Endometrial microvascular endothelial cells (primary cell): ENCODE data around the gene PRIMA1. TPM values are rescaled to one million over a fixed set of nuclear protein-coding genes. Genes with fewer than 3 reads are reported as not detected.
"Not testable (repeated sequence)": the region's sequence is repeated elsewhere in the genome, so short reads cannot be mapped to it uniquely, and the experiment has no call there.

Experiments
- in situ Hi-C: cut with HindIII; loops from 2 replicates; pipeline ENCODE4 v1.10.0; 2017; ENCODE audit warnings: low sequenced_read_pairs, low pct_unique_long_range_greater_than_20kb; ENCODE audit errors: inconsistent ontology term
- total RNA-seq: library from RNA; depleted of rRNA; stranded (reverse); fragments of >200 nt; gene quantifications from one replicate; pipeline ENCODE4 v1.2.3, GENCODE V29; 2015; ENCODE audit errors: inconsistent ontology term

PRIMA1 gene, protein sequence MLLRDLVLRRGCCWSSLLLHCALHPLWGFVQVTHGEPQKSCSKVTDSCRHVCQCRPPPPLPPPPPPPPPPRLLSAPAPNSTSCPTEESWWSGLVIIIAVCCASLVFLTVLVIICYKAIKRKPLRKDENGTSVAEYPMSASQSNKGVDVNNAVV
- not detected for total RNA-seq

DNA sequence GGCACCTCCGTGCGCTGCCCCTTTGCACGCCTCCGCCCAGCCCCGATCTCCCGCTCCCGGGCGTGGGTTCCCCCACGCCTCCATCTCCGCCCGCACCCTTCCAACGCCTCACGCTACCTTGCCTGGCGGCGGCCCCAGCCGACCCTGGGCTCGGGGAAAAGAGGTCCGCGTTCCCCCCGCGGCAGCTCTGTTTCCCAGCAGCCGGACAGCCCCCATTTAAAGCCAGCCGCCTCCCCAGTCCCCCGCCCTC is at the start of gene PRIMA1:
Gene PRIMA1, minus strand, starts transcription at position 193 of the 250 bp plus-strand sequence. CDS start 767 bp downstream, outside the sequence.
- in situ Hi-C loops, result no loop called here

DNA sequence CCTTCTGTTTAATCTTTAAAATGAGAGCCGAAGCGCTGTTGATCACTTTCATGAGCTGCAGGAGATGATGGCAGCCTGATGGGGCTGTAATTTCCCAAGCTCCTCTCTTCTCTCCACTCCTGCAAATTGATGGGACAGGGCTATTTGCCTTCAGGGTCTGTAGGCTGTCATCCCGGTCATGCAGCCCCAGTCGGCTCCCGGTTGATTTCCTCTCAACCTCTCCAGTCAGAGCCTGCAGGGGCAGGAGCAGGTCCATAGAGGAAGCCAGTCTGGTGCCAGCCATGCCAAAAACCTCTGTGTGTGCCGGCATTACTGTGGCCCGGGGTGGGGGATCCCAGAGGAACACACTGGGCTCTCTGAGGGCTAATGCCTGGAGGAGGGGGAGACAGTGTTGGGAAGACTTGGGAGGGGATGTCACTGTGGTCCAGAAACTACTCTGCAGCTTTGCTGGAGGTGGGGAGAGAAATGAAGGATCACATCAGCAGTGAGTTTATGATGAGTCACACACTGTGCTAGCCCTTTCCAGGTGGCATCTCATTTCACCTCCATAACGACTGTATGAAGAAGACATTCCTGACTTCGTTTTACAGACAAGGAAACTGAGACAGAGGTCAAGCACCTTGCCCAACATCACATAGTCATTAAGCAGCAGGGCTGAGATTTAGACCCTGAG is 46.5 kb upstream of the PRIMA1 start:
- in situ Hi-C loops, result no loop called here

DNA sequence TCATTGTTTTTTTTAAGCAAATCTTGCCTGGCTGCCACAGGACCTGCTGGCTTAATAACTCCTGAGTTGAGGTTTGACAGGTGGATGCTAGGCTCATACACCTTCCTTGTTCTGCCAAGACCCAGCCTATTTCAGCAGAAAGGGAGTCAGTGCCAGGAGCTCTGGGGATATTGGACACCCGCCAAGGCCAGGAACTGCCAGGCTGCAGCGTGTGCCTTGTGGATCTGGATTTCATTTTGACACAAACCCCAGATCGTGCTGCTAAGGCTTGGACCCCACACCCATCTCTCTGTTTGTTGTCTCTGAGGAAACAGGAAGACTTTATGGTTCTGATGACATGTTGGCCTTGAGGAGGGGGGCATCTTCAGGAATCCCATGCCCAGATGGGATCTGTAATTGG is 44.4 kb upstream of the PRIMA1 start:
- in situ Hi-C loops, result no loop called here

DNA sequence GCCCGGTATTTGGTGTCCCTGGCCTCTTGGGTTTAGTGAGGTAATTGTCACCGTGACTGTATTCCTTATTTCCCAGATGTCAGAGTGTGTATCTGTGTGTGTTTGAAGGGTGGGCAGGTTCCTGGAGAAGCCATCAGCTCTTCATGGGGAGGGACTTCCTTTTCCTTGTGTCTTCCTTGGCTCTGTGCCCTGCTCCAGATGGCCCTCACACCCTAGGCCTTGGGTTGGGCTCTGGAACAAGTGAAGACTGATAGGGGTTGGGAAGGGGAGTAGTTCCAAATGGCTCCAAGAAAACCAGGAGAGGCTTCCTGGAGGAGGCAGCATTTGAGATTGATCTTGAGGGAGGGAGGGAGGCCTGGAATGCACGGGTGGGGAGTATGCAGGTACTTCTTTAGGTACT is 43.8 kb upstream of the PRIMA1 start:
- in situ Hi-C loops, result no loop called here

DNA sequence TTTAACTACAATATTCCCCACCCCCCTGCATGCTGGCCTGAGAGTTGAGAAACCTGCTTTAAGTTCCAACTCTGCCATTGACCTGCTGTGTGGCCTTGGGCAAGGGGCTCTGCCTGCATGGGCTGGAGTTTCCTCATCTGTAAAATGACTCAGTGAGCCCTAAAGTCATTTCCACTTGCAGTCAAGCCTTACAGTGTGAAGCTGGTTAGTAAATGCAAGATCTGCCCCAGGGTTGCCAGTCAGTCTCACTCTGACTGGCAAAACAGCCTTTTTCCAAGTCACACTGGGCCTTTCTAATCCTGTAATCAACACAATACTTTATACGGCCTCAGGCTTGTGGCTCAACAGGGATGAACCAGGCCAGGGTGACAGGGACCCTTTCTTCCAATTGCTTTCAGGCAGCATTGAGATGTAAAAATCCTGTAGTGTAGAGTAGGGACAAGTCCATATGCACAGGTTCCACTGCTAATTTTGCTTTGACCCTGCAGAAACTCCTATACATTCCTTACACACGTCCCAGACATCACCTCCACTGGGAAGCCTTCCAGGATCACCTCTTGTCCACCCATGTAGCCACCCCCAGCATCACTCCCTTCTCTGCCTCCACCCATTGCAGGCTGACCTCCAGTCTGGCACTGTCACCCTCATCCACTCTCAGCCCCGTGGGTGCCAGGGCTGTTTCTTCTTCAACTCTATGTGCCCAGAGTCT is 42.6 kb upstream of the PRIMA1 start:
- in situ Hi-C loops, result no loop called here

DNA sequence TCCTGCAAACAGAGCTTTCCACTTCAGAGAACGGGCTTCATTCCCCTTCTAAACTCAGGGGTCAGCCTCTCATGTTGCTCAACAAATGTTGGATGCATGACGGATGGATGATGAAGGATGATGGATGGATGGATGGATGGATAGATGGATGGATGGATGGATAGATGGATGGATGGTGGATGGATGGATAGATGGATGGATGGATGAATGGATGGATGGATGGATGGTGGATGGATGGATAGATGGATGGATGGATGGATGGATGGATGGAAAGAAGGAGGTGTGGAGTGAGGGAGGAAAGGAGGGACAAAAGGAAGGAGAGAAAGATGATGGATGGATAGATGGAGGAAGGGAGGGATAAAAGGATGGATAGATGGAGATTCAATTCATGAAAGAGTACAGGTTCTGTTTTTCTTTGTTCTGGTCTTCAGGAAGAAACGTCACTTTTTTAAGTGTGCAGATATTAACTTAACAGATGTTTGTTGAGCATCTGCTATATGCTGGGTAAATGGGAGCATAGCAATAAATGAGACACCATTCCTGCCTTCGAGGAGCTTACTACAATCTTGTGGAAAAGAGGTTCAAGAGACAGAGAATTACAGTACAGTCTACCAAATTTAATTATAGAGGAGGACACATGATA is 41.7 kb upstream of the PRIMA1 start:
- in situ Hi-C loops, result no loop called here

DNA sequence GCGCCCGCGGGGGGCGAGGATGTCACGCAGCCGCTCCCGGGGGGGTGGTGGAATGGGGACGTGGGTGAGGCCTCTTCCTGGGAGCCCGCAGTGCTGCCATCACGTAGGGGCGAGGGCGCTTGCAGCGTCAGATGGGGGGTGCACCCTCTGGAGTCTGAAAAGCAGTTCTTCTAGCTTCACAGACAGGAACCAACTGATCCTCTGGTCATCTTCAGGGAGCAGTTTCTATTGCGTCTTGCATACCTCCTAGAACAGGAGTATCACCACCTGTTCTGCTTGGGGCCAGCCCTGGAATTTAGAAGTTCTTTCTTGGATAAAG is 36.9 kb upstream of the PRIMA1 start:
- in situ Hi-C loops, result no loop called here

DNA sequence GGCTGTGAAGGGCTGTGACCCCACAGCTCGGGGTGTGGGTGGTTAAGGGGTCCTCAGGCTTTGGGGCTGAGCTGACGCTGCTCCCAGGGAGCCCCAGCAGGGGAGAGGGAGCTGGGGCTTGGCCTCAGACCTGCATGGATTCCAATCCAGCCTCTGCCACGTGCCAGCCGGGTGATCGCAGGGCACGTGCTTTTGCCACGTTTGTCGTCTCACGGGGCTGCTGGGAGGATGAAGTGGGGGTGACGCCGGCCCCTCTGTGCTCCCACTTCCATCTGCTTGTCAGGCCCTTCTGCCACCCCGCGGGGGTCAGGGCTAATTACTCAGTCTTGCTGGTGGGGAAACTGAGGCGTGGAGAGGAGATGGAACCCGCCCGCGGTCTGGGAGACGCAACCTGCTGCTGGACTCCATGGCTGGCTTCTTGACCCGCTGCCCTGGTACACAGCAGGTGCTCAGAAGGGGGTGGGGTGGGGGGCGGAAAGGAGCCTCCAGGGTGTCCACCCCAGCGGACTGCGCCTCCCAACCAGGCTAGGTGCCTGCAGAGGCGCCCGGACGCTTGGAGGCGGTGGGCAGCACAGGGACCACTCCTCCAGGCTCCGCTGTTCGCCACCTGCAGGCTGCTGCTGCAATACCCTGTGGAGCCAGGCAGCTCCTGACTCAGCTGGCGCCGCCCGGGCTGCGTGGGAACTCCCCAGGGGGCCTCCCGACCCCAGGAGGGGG is 36.4 kb upstream of the PRIMA1 start:
- in situ Hi-C loops, result no loop called here

DNA sequence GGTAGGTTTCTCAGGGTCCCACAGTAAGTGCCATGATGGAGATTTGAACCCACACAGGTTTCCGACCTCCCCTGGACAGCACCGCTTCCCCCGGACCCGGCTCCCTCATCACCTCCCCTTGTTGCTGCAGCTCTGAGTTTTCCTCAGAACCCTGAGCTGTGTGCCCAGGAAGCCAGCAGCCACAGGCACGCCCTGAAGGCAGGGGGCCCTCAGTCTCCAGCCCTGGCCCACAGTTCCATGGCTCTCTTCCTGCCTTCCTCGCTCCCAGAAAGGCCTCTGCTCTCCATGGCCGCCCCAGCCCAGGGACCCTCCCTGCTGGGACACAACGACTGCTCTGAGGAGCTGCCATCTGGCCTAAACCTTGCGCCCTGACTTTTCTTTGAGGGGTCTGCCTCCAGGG is 35.8 kb upstream of the PRIMA1 start:
- in situ Hi-C loops, result no loop called here

DNA sequence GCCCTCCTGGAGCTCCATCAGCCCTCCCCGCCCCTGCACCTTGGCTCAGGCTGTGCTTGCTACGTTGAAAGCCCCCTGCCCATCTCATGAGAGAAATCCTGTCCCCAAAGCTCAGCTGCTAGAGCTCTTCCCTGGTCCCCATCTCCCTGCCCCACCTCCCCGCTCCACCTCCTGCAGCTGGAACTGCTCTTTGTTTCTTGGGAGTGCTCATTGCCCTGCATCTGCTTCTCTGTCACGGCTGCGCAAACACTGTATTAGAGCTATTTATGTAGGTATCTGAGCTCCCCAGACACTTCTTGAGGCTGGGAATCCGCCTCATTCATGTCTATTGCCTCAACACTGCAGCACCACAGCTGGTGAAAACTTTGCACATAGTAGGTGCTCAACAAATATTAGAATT is 32.8 kb upstream of the PRIMA1 start:
- in situ Hi-C loops, result no loop called here

DNA sequence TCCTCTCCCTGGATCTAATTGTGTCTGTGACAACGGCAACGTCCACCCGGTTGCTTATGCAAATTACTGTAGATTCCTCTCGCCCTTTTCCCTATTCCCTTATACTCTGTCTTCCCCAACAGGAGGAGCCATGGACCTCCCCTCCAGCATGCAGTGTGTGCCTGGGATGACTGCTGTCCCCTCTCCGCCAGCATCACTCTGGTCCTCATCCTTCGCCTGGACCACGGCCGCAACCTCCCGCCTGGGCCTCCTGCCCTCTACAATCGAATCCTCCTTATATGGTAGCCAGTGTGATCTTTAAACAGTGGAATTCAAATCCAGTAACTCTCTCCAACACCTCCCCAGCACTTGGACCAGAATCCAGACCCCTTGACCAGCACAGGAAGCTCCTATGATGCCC is 30.6 kb upstream of the PRIMA1 start:
- in situ Hi-C loops, result no loop called here

DNA sequence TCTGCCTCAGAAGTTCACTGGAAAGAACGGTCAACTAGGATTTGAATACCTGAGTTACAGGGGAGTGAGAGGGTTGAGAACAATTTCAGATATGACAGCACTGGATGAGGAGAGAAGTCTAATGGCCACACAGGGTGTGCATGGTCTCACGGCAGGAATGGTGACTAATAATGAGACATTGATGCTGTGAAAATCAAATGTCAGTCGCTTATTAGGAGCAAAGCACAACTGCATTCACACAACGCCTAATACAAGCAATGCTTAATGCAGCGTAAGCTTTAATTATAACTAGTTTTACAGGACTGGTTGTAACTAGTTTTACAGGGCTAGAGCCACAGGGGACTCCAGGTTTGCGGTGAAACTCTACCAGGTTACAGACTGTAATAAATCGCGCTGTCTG is 23.4 kb upstream of the PRIMA1 start:
- in situ Hi-C loops, result no loop called here

DNA sequence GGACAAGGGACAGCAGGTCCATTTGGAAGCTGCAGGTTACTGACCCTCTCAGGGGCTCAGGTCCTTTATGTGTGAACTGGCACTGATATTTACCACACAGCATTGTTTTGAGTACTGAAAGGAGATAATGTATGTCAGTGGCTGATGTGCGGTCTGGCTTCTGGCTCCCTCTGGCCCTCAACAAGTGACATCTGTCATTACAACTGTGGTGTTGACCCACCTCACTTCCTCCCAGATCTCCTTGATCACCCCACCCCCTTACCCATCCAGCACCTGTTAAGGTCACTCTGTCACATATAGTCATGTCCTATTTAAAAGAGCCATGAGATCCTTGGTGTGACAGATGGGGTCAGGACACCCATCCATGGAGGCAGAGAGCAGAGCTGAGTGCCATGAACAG is 22.7 kb upstream of the PRIMA1 start:
- in situ Hi-C loops, result no loop called here

DNA sequence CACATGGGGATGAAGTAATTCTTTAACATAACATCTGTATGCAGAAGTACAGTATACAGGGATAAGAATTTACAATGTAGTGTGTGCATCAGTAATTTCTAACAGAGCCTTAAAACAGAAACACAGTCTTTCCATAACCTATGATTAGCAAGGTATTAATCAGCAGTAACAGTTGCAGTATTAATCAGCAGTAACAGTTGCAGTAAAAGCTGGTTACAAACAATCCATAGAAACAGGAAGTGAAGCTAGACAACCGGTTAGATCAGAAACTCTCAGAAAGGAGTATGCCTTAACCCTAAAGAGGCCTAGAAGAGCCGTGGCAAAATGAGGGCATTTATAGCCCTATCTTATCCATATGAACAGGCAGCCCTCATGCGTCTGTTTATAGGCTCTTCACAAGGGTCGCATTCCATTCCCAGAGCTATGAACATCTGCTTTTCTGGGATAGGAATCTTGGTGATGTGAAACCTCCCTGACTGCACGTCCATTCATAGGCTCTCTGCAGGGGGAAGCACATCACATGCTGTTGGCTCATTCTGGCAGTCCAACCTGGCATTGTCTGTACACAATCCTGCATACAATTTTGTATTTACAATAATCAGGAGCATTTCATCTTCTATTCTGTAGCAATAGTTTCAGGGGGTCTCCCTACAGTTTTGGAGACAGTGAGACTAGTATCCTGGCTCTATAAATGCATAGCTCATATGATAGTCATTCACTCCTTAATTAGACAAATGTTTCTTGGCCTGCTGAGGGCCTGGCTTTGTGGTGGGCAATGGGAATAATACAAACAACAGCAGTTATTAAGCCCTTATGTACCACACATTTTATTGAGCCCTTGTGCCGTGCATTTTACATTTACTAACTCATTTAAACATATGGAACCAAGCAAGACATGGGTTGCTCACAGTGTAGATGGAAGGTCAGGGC is 21.5 kb upstream of the PRIMA1 start:
- in situ Hi-C loops, result not testable (repeated sequence)

DNA sequence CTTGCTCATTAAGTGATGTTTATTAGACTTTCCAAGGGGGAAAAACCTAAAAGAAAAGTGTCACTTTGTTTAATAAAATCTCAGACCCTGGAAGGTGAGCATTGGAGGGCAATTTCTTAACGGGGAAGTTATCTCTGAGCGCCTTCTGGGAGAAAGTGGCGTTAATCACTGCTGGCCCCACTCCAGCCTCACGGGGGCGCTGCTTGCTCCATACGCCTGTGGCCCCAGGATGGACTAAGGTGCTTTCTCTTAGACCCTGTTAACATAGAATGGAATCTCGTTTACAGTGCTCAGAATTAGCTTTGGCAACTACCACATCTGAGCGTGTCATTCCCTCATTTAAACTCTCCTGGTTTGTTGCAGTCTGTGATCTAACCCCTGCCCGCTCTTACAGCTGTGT is 16.4 kb upstream of the PRIMA1 start:
- in situ Hi-C loops, result no loop called here

DNA sequence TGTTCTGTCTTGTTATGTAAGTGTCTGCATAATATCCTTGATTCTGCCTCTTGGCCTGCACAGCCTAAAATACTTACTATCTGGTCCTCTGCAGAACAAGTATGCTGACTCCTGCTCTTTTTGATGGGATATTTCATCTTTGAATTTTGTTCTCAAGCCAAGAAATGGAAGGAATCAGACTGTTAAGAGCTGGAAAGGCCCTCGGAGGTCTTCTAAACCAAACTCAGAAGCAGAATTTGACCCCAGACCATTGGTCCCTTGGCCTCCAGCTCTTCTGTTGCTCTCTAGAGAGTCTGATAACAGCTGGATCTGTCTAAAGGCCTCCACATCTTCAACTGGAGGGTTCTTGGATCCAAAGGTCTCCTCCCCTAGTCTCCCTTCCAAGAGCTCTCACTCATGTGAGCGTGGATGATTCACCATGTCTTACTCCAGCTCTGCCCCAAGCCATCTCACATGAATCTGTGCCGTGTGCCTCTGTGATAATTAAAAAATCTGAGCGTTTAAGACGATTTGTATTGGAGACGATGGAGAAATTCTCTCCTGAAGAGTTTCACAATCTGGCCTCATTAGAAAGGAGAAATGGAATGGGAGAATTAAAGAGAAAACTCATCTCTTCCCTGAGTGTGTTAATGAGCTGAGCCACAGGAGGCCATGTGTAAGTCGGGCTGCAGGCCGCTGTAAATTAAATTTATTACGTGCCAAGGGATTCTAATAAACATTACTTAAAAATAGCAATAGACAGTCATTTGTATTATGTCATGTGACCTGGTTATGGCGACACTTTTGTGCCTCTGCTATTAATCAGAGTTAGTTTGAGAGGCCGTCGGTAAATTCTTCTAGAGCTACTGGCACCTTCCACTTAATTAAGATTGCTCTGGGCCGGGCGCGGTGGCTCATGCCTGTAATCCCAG is 15.4 kb upstream of the PRIMA1 start:
- in situ Hi-C loops, result no loop called here

DNA sequence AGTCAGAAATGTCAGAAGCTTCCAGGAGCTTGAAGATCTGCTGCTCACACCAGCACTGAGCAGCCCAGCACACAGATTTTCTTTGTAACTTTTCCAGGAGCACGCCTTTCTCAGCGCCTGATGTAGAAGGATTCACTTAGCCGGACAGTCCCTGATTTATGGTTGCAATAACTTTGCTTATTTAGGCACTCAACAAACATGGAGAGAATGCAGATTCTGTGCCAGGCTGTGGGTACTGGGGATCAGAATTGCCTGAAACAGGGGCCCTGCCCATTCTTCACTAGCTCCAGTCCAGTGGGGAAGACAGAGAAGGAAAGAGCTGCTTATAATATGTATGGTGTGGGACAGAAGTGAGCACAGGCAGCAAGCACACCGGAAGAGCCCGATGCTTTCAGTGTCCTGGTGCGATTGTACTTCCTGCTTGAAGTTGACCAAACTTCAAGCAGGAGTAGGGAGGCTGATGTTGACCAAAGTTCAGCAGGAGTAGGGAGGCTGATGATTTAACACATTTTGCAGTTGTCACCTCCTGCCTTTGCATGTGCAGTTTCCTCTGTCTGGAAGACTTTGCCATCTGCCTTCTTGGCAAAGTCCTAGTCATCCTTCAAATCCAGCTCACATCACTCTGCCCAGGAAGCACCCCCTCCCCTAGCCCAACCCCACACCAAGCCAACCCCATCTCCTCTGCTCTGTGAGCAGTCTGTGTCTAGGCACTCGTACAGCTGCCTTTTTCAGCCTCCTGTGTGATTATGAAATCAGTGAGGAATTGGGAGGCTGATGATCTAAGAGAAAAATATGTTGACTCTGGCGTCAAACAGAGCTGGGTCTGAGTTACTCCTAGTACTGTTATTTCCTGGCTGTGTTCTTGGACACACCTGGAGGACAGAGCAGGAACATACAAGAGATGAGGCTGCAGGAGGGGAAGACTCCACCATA is 12.0 kb upstream of the PRIMA1 start:
- in situ Hi-C loops, result no loop called here
